GM12878 (cell line): ENCODE data around the gene ATP2A2. TPM values are rescaled to one million over a fixed set of nuclear protein-coding genes. Genes with fewer than 3 reads are reported as not detected.

Experiments used
- ATAC-seq: fragments of 200-7000 bp; cut with Tn5 transposase; 3 replicates; pipeline ENCODE4 v1.9.1; 2020; ENCODE audit warnings: mild to moderate bottlenecking, moderate library complexity
- BruUV-seq: library from RNA; stranded (reverse); fragments of 400-500 nt; replicated peaks from 2 replicates; lab custom pipeline; 2021; lab: Mats Ljungman, UMichigan
- CTCF ChIA-PET: fragments of 300-600 bp; sonication (Branson Sonifier 250); formaldehyde crosslinking; extraction: SDS; loops from one replicate; lab custom pipeline; 2021; ENCODE audit warnings: inconsistent platforms; lab: Yijun Ruan, JAX
- POLR2A ChIA-PET: fragments of 350-600 bp; formaldehyde crosslinking; extraction: SDS; loops from one replicate; lab custom pipeline; 2021; ENCODE audit warnings: inconsistent platforms; lab: Charles Lee
- RAD21 ChIA-PET: fragments of 300-600 bp; sonication (Branson Sonifier 250); formaldehyde crosslinking; loops from one replicate; lab custom pipeline; 2023; ENCODE audit warnings: antibody characterized with exemption; ENCODE audit not compliant: unreplicated experiment; lab: Charles Lee
- SMC1A ChIA-PET: fragments of 300-600 bp; sonication (Branson Sonifier 250); formaldehyde crosslinking; loops from one replicate; lab custom pipeline; 2023; ENCODE audit not compliant: unreplicated experiment, uncharacterized antibody; lab: Charles Lee
- DNase-seq: peaks from one replicate; pipeline ENCODE4 v3.0.0-alpha.2; 2011; ENCODE audit warnings: low read depth, low spot score
- FAIRE-seq: peaks from 3 replicates; lab custom pipeline; 2011; peaks lifted over from hg19 to GRCh38; lab: Jason Lieb, UNC
- H2AFZ ChIP-seq: 2 replicates; pipeline ENCODE4 v1.6.0; 2011; ENCODE audit warnings: low read depth, low read length, control low read depth; ENCODE audit not compliant: control insufficient read depth
- H3K27ac ChIP-seq: 2 replicates; pipeline ENCODE4 v1.5.1; 2011; ENCODE audit warnings: control low read depth; ENCODE audit not compliant: control insufficient read depth, insufficient read depth
- H3K27me3 ChIP-seq, 2 experiments: replicated peaks in 1 of 2; 2 replicates each; pipeline versions ENCODE4 v1.6.0 to v1.6.1; 2011; ENCODE audit warnings: low read length in 1 of 2; ENCODE audit not compliant: control insufficient read depth in 2 of 2, insufficient read depth in 2 of 2
- H3K36me3 ChIP-seq, 2 experiments: 2 replicates each; pipeline ENCODE4 v1.5.1; 2011; ENCODE audit warnings: low read length in 1 of 2; ENCODE audit not compliant: control insufficient read depth in 2 of 2, insufficient read depth in 2 of 2
- H3K4me1 ChIP-seq: 2 replicates; pipeline ENCODE4 v1.6.1; 2011; ENCODE audit warnings: mild to moderate bottlenecking, low read length, moderate library complexity, mixed read lengths; ENCODE audit not compliant: control insufficient read depth, insufficient read depth
- H3K4me2 ChIP-seq: 2 replicates; pipeline ENCODE4 v1.6.0; 2011; ENCODE audit warnings: control low read depth; ENCODE audit not compliant: control insufficient read depth, insufficient read depth
- H3K4me3 ChIP-seq: fragments of 200-600 bp; sonication (generic); 2 replicates; pipeline ENCODE4 v1.5.1; 2016
- H3K79me2 ChIP-seq: 2 replicates; pipeline ENCODE4 v1.6.0; 2011; ENCODE audit warnings: low read length; ENCODE audit not compliant: control insufficient read depth, insufficient read depth
- H3K9ac ChIP-seq: 2 replicates; pipeline ENCODE4 v1.8.0; 2011; ENCODE audit warnings: low read length, control low read depth, mixed read lengths; ENCODE audit not compliant: control insufficient read depth, insufficient read depth
- H3K9me3 ChIP-seq: replicated peaks from 3 replicates; pipeline ENCODE4 v1.5.1; 2011; ENCODE audit warnings: mild to moderate bottlenecking, low read length; ENCODE audit not compliant: control insufficient read depth, insufficient read depth
- H4K20me1 ChIP-seq: 2 replicates; pipeline ENCODE4 v1.6.0; 2011; ENCODE audit not compliant: control insufficient read depth, insufficient read depth
- CHD4 ChIP-seq: fragments of 200-600 bp; sonication (generic); IDR thresholded peaks from 2 replicates; pipeline ENCODE4 v1.6.1; 2016; ENCODE audit warnings: mild to moderate bottlenecking
- GABPA ChIP-seq: IDR thresholded peaks from 2 replicates; pipeline ENCODE4 v1.6.1; 2014; ENCODE audit warnings: antibody characterized with exemption, low read depth, mild to moderate bottlenecking, inconsistent platforms
- HSF1 ChIP-seq: fragments of 150-350 bp; IDR thresholded peaks from 2 replicates; pipeline ENCODE4 v1.6.1; 2014; ENCODE audit warnings: mild to moderate bottlenecking, low read depth, low read length
- IRF4 ChIP-seq: IDR thresholded peaks from 2 replicates; pipeline ENCODE4 v1.6.1; 2011; ENCODE audit warnings: low read depth, low read length
- MEF2A ChIP-seq: IDR thresholded peaks from 2 replicates; pipeline ENCODE4 v1.6.1; 2011; ENCODE audit warnings: low read depth, mild to moderate bottlenecking, low read length, moderate library complexity; ENCODE audit not compliant: insufficient read depth
- PAX5 ChIP-seq: IDR thresholded peaks from 2 replicates; pipeline ENCODE4 v1.6.1; 2011; ENCODE audit warnings: low read depth, low read length, borderline replicate concordance
- PKNOX1 ChIP-seq: fragments of 450-650 bp; IDR thresholded peaks from 2 replicates; pipeline ENCODE4 v1.6.1; 2016; ENCODE audit warnings: mild to moderate bottlenecking
- RBBP5 ChIP-seq: fragments of 200-600 bp; sonication (generic); conservative IDR thresholded peaks from 2 replicates; pipeline ENCODE4 v1.6.1; 2016
- SKIL ChIP-seq: fragments of 450-650 bp; IDR thresholded peaks from 2 replicates; pipeline ENCODE4 v1.6.1; 2017; ENCODE audit warnings: mild to moderate bottlenecking, low read depth, inconsistent platforms; ENCODE audit not compliant: poor library complexity, severe bottlenecking
- SMARCA5 ChIP-seq: fragments of 450-650 bp; IDR thresholded peaks from 2 replicates; pipeline ENCODE4 v1.6.1; 2017; ENCODE audit warnings: mild to moderate bottlenecking
- ZBTB11 ChIP-seq: fragments of 450-650 bp; formaldehyde crosslinking; IDR thresholded peaks from 2 replicates; pipeline ENCODE4 v1.5.0; 2022; ENCODE audit warnings: mild to moderate bottlenecking, missing genetic modification characterization
- ZNF274 ChIP-seq: IDR thresholded peaks from one replicate; pipeline ENCODE4 v1.8.0; 2011; ENCODE audit not compliant: insufficient read length, insufficient read depth
- WGBS: methylation state at CpG from one replicate; pipeline ENCODE4 v1.1.6; 2016; ENCODE audit warnings: low lambda C conversion rate; ENCODE audit not compliant: insufficient replicate concordance, insufficient coverage; ENCODE audit errors: missing lambda C conversion rate; 5-methylcytosine and 5-hydroxymethylcytosine counted together
- in situ Hi-C: fragments of 300-500 bp; cut with MboI; formaldehyde crosslinking; loops from 9 replicates; pipeline ENCODE4 v1.14.3; 2018; ENCODE audit warnings: mixed read lengths
- intact Hi-C: fragments of 100-400 bp; cut with micrococcal nuclease; formaldehyde crosslinking; loops from one replicate; pipeline ENCODE4 v1.14.2; 2022; ENCODE audit not compliant: unreplicated experiment
- polyA plus RNA-seq, 11 experiments: library from polyadenylated mRNA; depleted of rRNA in 4 of 11; unstranded in 6 of 11; stranded (reverse) in 5 of 11; fragments of >200 nt; fragmentation: Nextera tagmentation in 4 of 11; fragmentation: Illumina TruSeq in 1 of 11; extraction: Ambion mirVana in 4 of 11; extraction: Trizol in 1 of 11; gene quantifications; 1 replicate in 1 of 11; 2 replicates in 10 of 11; pipeline versions ENCODE4 v1.2.1 to v1.2.3, GENCODE V29; 2011 to 2016; ENCODE audit warnings: inconsistent platforms in 2 of 11, missing spikeins in 2 of 11, low read depth in 1 of 11
- total RNA-seq, 4 experiments: library from RNA; depleted of rRNA in 3 of 4; stranded (reverse); fragments of >200 nt in 3 of 4; fragmentation: Illumina TruSeq in 1 of 4; extraction: Trizol in 1 of 4; gene quantifications; 2 replicates each; pipeline versions ENCODE4 v1.2.1 to v1.2.3, GENCODE V29; 2013 to 2021

Gene ATP2A2
- total and polyA plus RNA-seq, 10 of the 15 experiments (the other 5 are each of a cell fraction or from before 2014, with no cell fraction given): 3.7 to 133 (median 34.4) TPM

- in situ Hi-C loops (no loop called here), intact Hi-C loops (no loop called here)
- Histone ChIP-seq H3K27ac (no peak overlapping the region), H3K4me3 (no peak overlapping the region), H3K36me3 (peaks cover 24 to 44% of the 10 kb centered on the region in 2 experiments), H3K9ac (no peak overlapping the region), H2AFZ (no peak overlapping the region), H3K4me2 (no peak overlapping the region), H3K9me3 (no peaks in the 10 kb centered on the region), H3K79me2 (no peaks in the 10 kb centered on the region), H4K20me1 (no peaks in the 10 kb centered on the region), H3K27me3 (no peaks in the 10 kb centered on the region), H3K4me1 (no peaks in the 10 kb centered on the region)
- TF ChIP-seq PKNOX1 (no peak), HSF1 (no peak), IRF4 (no peak), ZNF274 (no peak), RBBP5 (no peak), ZBTB11 (no peak), MEF2A (no peak), PAX5 (no peak), GABPA (no peak), SMARCA5 (no peak), SKIL (no peak), CHD4 (no peak)
- POLR2A ChIA-PET: no interaction called here
- SMC1A ChIA-PET: interaction anchor here (1.0 to 1.9 kb wide), 3 partner anchors 10 to 83 kb away, joined by 4 to 8 read pairs (median 5); no protein-coding TSS in a partner anchor
- RAD21 ChIA-PET: interaction anchor here (0.6 to 1.1 kb wide), 2 partner anchors 23 to 573 kb away, joined by 3 to 4 read pairs; no protein-coding TSS in a partner anchor
- CTCF ChIA-PET: interaction anchor here (0.6 to 2.7 kb wide), 3 partner anchors 83 to 340 kb away, joined by 3 to 21 read pairs (median 3); no protein-coding TSS in a partner anchor
- FAIRE-seq (no peak), DNase-seq (no peak), ATAC-seq (no peak)
- 97% methylated on average over 7 of the region's 7 CpGs for WGBS
- no TSS peak for BruUV-seq
These were observed 67.5 kb downstream of the ATP2A2 start for GRCh38 chr12:110348431-110349059.
